Measurements from ENCODE around the gene DOCK1.

The DOCK1 gene

GRCh38 chr10:127059314-127059713 is 154.1 kb downstream of the DOCK1 start:
- no peak overlapping the region for H3K4me3 ChIP-seq (ENCODE audit: low read depth, low read length)
- DNase-seq (ENCODE audit: low read depth, low spot score) = no peak
- in situ Hi-C loops (cut with HindIII; ENCODE audit: low sequenced_read_pairs) = no loop called here
- TF ChIP-seq CTCF (IDR thresholded peaks at IDR 0.05; ENCODE audit: low read depth, low read length) = no peak

GRCh38 chr10:127063762-127064161 is 158.5 kb downstream of the DOCK1 start:
- in situ Hi-C loops (cut with HindIII; ENCODE audit: low sequenced_read_pairs) = no loop called here
- DNase-seq (ENCODE audit: low read depth, low spot score) = no peak
- no peak for TF ChIP-seq CTCF (IDR thresholded peaks at IDR 0.05; ENCODE audit: low read depth, low read length)
- H3K4me3 ChIP-seq (ENCODE audit: low read depth, low read length) = no peak overlapping the region

GRCh38 chr10:127064474-127064873 is 159.2 kb downstream of the DOCK1 start:
- no peak for TF ChIP-seq CTCF (IDR thresholded peaks at IDR 0.05; ENCODE audit: low read depth, low read length)
- in situ Hi-C loops (cut with HindIII; ENCODE audit: low sequenced_read_pairs) = no loop called here
- no peak overlapping the region for H3K4me3 ChIP-seq (ENCODE audit: low read depth, low read length)
- no peak for DNase-seq (ENCODE audit: low read depth, low spot score)

- H3K4me3 ChIP-seq (ENCODE audit: low read depth, low read length) = no peak overlapping the region
- no peak for TF ChIP-seq CTCF (IDR thresholded peaks at IDR 0.05; ENCODE audit: low read depth, low read length)
- in situ Hi-C loops (cut with HindIII; ENCODE audit: low sequenced_read_pairs) = no loop called here
- DNase-seq (ENCODE audit: low read depth, low spot score) = no peak
These were observed 162.4 kb downstream of the DOCK1 start for GRCh38 chr10:127067542-127068194.

GRCh38 chr10:127068485-127068884 is 163.3 kb downstream of the DOCK1 start:
- no peak for DNase-seq (ENCODE audit: low read depth, low spot score)
- H3K4me3 ChIP-seq (ENCODE audit: low read depth, low read length) = no peak overlapping the region
- in situ Hi-C loops (cut with HindIII; ENCODE audit: low sequenced_read_pairs) = no loop called here
- no peak for TF ChIP-seq CTCF (IDR thresholded peaks at IDR 0.05; ENCODE audit: low read depth, low read length)

- no peak overlapping the region for H3K4me3 ChIP-seq (ENCODE audit: low read depth, low read length)
- no peak for DNase-seq (ENCODE audit: low read depth, low spot score)
- TF ChIP-seq CTCF (IDR thresholded peaks at IDR 0.05; ENCODE audit: low read depth, low read length) = no peak
- in situ Hi-C loops (cut with HindIII; ENCODE audit: low sequenced_read_pairs) = no loop called here
These were observed 164.2 kb downstream of the DOCK1 start for GRCh38 chr10:127069436-127069835.
